GM12891 (cell line): Measurements from ENCODE around the gene CTPS2.

ENCODE experiments used
- PAX5 ChIP-seq: IDR thresholded peaks from 2 replicates; pipeline ENCODE4 v1.6.1; 2011; ENCODE audit warnings: low read length, moderate library complexity, mild to moderate bottlenecking; ENCODE audit not compliant: insufficient read depth, severe bottlenecking
- POLR2A ChIP-seq: IDR thresholded peaks from 2 replicates; pipeline ENCODE4 v1.6.1; 2011; ENCODE audit warnings: low read depth, low read length, control low read depth
- POLR2AphosphoS5 ChIP-seq: IDR thresholded peaks from 2 replicates; pipeline ENCODE4 v1.6.1; 2011; ENCODE audit warnings: low read depth, low read length, control low read depth
- TAF1 ChIP-seq: IDR thresholded peaks from 2 replicates; pipeline ENCODE4 v1.6.1; 2011; ENCODE audit warnings: low read depth, low read length, control low read depth

DNA sequence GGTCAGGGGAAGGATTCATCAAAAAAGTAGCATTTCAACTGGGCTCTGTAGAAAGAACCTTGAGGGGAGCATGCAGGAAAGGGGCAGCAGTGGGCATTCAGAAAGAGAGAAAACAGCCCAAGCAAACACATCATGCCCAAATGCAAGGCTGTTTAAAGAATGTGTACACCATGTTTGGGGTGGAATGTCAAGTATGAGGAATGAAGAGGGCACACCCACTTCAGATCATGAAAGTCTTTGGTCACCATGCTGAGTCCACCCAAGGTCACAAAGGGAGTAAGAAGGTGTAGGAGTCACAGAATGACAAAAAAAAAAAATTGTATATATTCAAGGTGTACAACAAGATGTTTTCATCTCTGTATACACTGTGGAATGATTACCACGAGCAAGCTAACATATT is 53.1 kb downstream of the CTPS2 start:
- TF ChIP-seq POLR2A (no peak), TAF1 (no peak), POLR2AphosphoS5 (no peak), PAX5 (no peak)
